Measurements from ENCODE around the gene FSTL5. TPM values are rescaled to one million over a fixed set of nuclear protein-coding genes. Genes with fewer than 3 reads are reported as not detected.
A peak's percentile ranks its signal among the peaks of the same experiment; 100 is the strongest.

The FSTL5 gene
- polyA plus RNA-seq, 6 donors from 2014 or later = not detected

GRCh38 chr4:161583549-161583948, 580.3 kb downstream of the FSTL5 start:
- Mint-ChIP-seq H3K27me3 (no peaks in the 10 kb centered on the region), H3K4me3 (no peak overlapping the region), H3K27ac (peak overlapping the region in 1 of 6 donors; percentile 7), H3K4me1 (no peaks in the 10 kb centered on the region), H3K9me3 (peaks cover 0 to 13% (median under 1%) of the 10 kb centered on the region in 7 donors), H3K36me3 (no peaks in the 10 kb centered on the region)
- ATAC-seq (ENCODE audit: low read depth in 2 of 2) (no peak), DNase-seq (no peak)

- ATAC-seq (ENCODE audit: low read depth in 2 of 2) = no peak
- DNase-seq = no peak
- peaks cover 0 to 13% (median 0%) of the 10 kb centered on the region in 7 donors for H3K9me3 Mint-ChIP-seq
- H3K27ac Mint-ChIP-seq = no peak overlapping the region
- no peaks in the 10 kb centered on the region for H3K4me1 Mint-ChIP-seq
- no peaks in the 10 kb centered on the region for H3K36me3 Mint-ChIP-seq
- H3K27me3 Mint-ChIP-seq = no peaks in the 10 kb centered on the region
- H3K4me3 Mint-ChIP-seq = peak overlapping the region in 1 of 8 donors; percentile 36
Measured at GRCh38 chr4:161581262-161582230, 582.3 kb downstream of the FSTL5 start.

GRCh38 chr4:161577579-161578301, 586.1 kb downstream of the FSTL5 start:
- peak overlapping the region in 1 of 6 donors; percentile 46 for H3K27ac Mint-ChIP-seq

GRCh38 chr4:161573836-161574235, 590.0 kb downstream of the FSTL5 start:
- Mint-ChIP-seq H3K36me3 (no peaks in the 10 kb centered on the region), H3K4me3 (no peak overlapping the region), H3K4me1 (no peaks in the 10 kb centered on the region), H3K9me3 (peaks cover 0 to 9% (median 4%) of the 10 kb centered on the region in 7 donors), H3K27ac (no peak overlapping the region), H3K27me3 (no peaks in the 10 kb centered on the region)
- DNase-seq (no peak), ATAC-seq (ENCODE audit: low read depth in 2 of 2) (no peak)

More at GRCh38 chr4:161577579-161578301, 586.1 kb downstream of the FSTL5 start:
- Mint-ChIP-seq H3K27me3 (no peaks in the 10 kb centered on the region), H3K4me1 (no peaks in the 10 kb centered on the region), H3K9me3 (peaks cover 0 to 14% (median 2%) of the 10 kb centered on the region in 7 donors), H3K4me3 (no peak overlapping the region), H3K36me3 (no peaks in the 10 kb centered on the region)
- no peak for ATAC-seq (ENCODE audit: low read depth in 2 of 2)
- no peak for DNase-seq

GRCh38 chr4:161564230-161564834, 599.5 kb downstream of the FSTL5 start:
- no peak for DNase-seq
- H3K4me3 Mint-ChIP-seq = no peak overlapping the region

GRCh38 chr4:161555689-161556660, 607.8 kb downstream of the FSTL5 start:
- DNase-seq (no peak), ATAC-seq (ENCODE audit: low read depth in 2 of 2) (no peak)
- H3K4me1 Mint-ChIP-seq = no peaks in the 10 kb centered on the region
- no peaks in the 10 kb centered on the region for H3K9me3 Mint-ChIP-seq
- H3K4me3 Mint-ChIP-seq = no peak overlapping the region
- no peak overlapping the region for H3K27ac Mint-ChIP-seq
- H3K27me3 Mint-ChIP-seq = no peaks in the 10 kb centered on the region
- H3K36me3 Mint-ChIP-seq = no peaks in the 10 kb centered on the region

More at GRCh38 chr4:161564230-161564834, 599.5 kb downstream of the FSTL5 start:
- no peaks in the 10 kb centered on the region for H3K27me3 Mint-ChIP-seq
- H3K4me1 Mint-ChIP-seq = no peaks in the 10 kb centered on the region
- no peak for ATAC-seq (ENCODE audit: low read depth in 2 of 2)
- no peaks in the 10 kb centered on the region for H3K36me3 Mint-ChIP-seq
- peaks cover 0 to 2% (median 0%) of the 10 kb centered on the region in 7 donors for H3K9me3 Mint-ChIP-seq
- H3K27ac Mint-ChIP-seq = no peak overlapping the region

- no peaks in the 10 kb centered on the region for H3K36me3 Mint-ChIP-seq
- H3K4me1 Mint-ChIP-seq = no peaks in the 10 kb centered on the region
- DNase-seq (no peak), ATAC-seq (ENCODE audit: low read depth in 2 of 2) (no peak)
- no peaks in the 10 kb centered on the region for H3K9me3 Mint-ChIP-seq
- no peaks in the 10 kb centered on the region for H3K27me3 Mint-ChIP-seq
- no peak overlapping the region for H3K27ac Mint-ChIP-seq
- no peak overlapping the region for H3K4me3 Mint-ChIP-seq
Measured at GRCh38 chr4:161554372-161554990, 609.3 kb downstream of the FSTL5 start.

- no peaks in the 10 kb centered on the region for H3K27me3 Mint-ChIP-seq
- H3K9me3 Mint-ChIP-seq = no peaks in the 10 kb centered on the region
- no peak for ATAC-seq (ENCODE audit: low read depth in 2 of 2)
Measured at GRCh38 chr4:161546902-161547301, 616.9 kb downstream of the FSTL5 start.

GRCh38 chr4:161540265-161540664, 623.5 kb downstream of the FSTL5 start:
- Mint-ChIP-seq H3K27me3 (no peaks in the 10 kb centered on the region), H3K9me3 (peaks cover 0 to 18% (median 0%) of the 10 kb centered on the region in 7 donors)

More at GRCh38 chr4:161546902-161547301, 616.9 kb downstream of the FSTL5 start:
- H3K4me1 Mint-ChIP-seq = no peaks in the 10 kb centered on the region
- no peak overlapping the region for H3K4me3 Mint-ChIP-seq
- no peaks in the 10 kb centered on the region for H3K36me3 Mint-ChIP-seq
- no peak for DNase-seq
- no peak overlapping the region for H3K27ac Mint-ChIP-seq

GRCh38 chr4:161538941-161539340, 624.9 kb downstream of the FSTL5 start:
- Mint-ChIP-seq H3K27me3 (no peaks in the 10 kb centered on the region), H3K36me3 (no peaks in the 10 kb centered on the region), H3K4me3 (no peak overlapping the region), H3K9me3 (peaks cover 0 to 18% (median 1%) of the 10 kb centered on the region in 7 donors), H3K27ac (no peak overlapping the region), H3K4me1 (no peaks in the 10 kb centered on the region)
- ATAC-seq (ENCODE audit: low read depth in 2 of 2) (no peak), DNase-seq (no peak)

More at GRCh38 chr4:161540265-161540664, 623.5 kb downstream of the FSTL5 start:
- ATAC-seq (ENCODE audit: low read depth in 2 of 2) (no peak), DNase-seq (no peak)
- H3K27ac Mint-ChIP-seq = no peak overlapping the region
- no peaks in the 10 kb centered on the region for H3K4me1 Mint-ChIP-seq
- no peaks in the 10 kb centered on the region for H3K36me3 Mint-ChIP-seq
- no peak overlapping the region for H3K4me3 Mint-ChIP-seq

- Mint-ChIP-seq H3K4me3 (no peak overlapping the region), H3K4me1 (no peaks in the 10 kb centered on the region), H3K27me3 (no peaks in the 10 kb centered on the region), H3K27ac (no peak overlapping the region), H3K36me3 (no peaks in the 10 kb centered on the region), H3K9me3 (peaks cover 0 to 4% (median 1%) of the 10 kb centered on the region in 7 donors)
- ATAC-seq (ENCODE audit: low read depth in 2 of 2) (no peak), DNase-seq (no peak)
Measured at GRCh38 chr4:161530710-161531109, 633.1 kb downstream of the FSTL5 start.

- Mint-ChIP-seq H3K27ac (no peak overlapping the region), H3K9me3 (peaks cover 0 to 6% (median 2%) of the 10 kb centered on the region in 7 donors), H3K4me1 (no peaks in the 10 kb centered on the region), H3K4me3 (no peak overlapping the region), H3K27me3 (no peaks in the 10 kb centered on the region), H3K36me3 (no peaks in the 10 kb centered on the region)
- no peak for ATAC-seq (ENCODE audit: low read depth in 2 of 2)
- DNase-seq = no peak
Measured at GRCh38 chr4:161525121-161525520, 638.7 kb downstream of the FSTL5 start.
